ENCODE results near the gene TENT5C.

Gene TENT5C

GRCh38 chr1:117655220-117655577 lies 49.4 kb downstream of the TENT5C start:
- Histone ChIP-seq H2BK15ac (ENCODE audit: low read depth, poor library complexity, severe bottlenecking) (peak overlapping the region; percentile 3), H3K27me3 (ENCODE audit: control insufficient read depth in 1 of 2, insufficient read depth in 1 of 2, low read length in 2 of 2) (peaks cover 10 to 42% of the 10 kb centered on the region in 2 experiments), H3K9me3 (ENCODE audit: control insufficient read depth, low read length) (no peaks in the 10 kb centered on the region), H3K4ac (ENCODE audit: low read depth in 1 of 2, low read length in 2 of 2) (no peak overlapping the region), H2AK5ac (ENCODE audit: low read length, severe bottlenecking) (no peak overlapping the region), H2BK12ac (ENCODE audit: low read length in 2 of 2) (peak overlapping the region in 1 of 2 experiments; percentile 43), H3K79me1 (replicated peaks; ENCODE audit: low read length, poor library complexity, severe bottlenecking) (no peaks in the 10 kb centered on the region), H4K8ac (ENCODE audit: low read length) (no peak overlapping the region), H3K4me2 (ENCODE audit: low read length, poor library complexity, severe bottlenecking) (no peak overlapping the region), H2AFZ (ENCODE audit: low read depth, low read length) (no peak overlapping the region), H2BK5ac (ENCODE audit: low read depth, low read length, poor library complexity, severe bottlenecking) (no peak overlapping the region), H4K91ac (ENCODE audit: low read length) (no peak overlapping the region), H3K18ac (ENCODE audit: low read depth in 1 of 2, low read length in 2 of 2) (peak overlapping the region; percentile 33 to 74), H3K4me1 (ENCODE audit: control insufficient read depth, insufficient read depth, low read depth, low read length) (peaks cover 2% of the 10 kb centered on the region), H2BK120ac (ENCODE audit: low read depth, low read length) (no peak overlapping the region), H3K23ac (ENCODE audit: low read length in 2 of 2) (no peak overlapping the region), H3K27ac (ENCODE audit: low read length, poor library complexity, severe bottlenecking) (no peak overlapping the region), H3K36me3 (ENCODE audit: control insufficient read depth in 1 of 2, insufficient read depth in 2 of 2, low read depth in 1 of 2, low read length in 2 of 2) (no peaks in the 10 kb centered on the region), H3K4me3 (ENCODE audit: insufficient read depth in 1 of 2, low read depth in 1 of 2, low read length in 2 of 2) (no peak overlapping the region), H3K9ac (ENCODE audit: low read length) (no peak overlapping the region), H3K14ac (ENCODE audit: low read length in 2 of 2) (no peak overlapping the region)
- WGBS, result 83% methylated on average over 12 of the region's 12 CpGs
- no peak for DNase-seq

GRCh38 chr1:117656202-117656641 lies 50.4 kb downstream of the TENT5C start:
- H2AK5ac ChIP-seq (ENCODE audit: low read length, severe bottlenecking), result no peak overlapping the region
- no peak for DNase-seq
- H3K4me2 ChIP-seq (ENCODE audit: low read length, poor library complexity, severe bottlenecking), result no peak overlapping the region
- no peaks in the 10 kb centered on the region for H3K9me3 ChIP-seq (ENCODE audit: control insufficient read depth, low read length)
- H3K4me3 ChIP-seq (ENCODE audit: insufficient read depth in 1 of 2, low read depth in 1 of 2, low read length in 2 of 2), result no peak overlapping the region
- peak overlapping the region; percentile 30 for H2AFZ ChIP-seq (ENCODE audit: low read depth, low read length)
- no peak overlapping the region for H3K23ac ChIP-seq (ENCODE audit: low read length in 2 of 2)
- peak overlapping the region; percentile 52 for H4K91ac ChIP-seq (ENCODE audit: low read length)
- H2BK12ac ChIP-seq (ENCODE audit: low read length in 2 of 2), result peak overlapping the region in 1 of 2 experiments; percentile 64
- no peak overlapping the region for H3K4ac ChIP-seq (ENCODE audit: low read depth in 1 of 2, low read length in 2 of 2)
- peak overlapping the region; percentile 27 for H4K8ac ChIP-seq (ENCODE audit: low read length)
- H2BK15ac ChIP-seq (ENCODE audit: low read depth, poor library complexity, severe bottlenecking), result no peak overlapping the region
- no peak overlapping the region for H3K9ac ChIP-seq (ENCODE audit: low read length)
- peak overlapping the region; percentile 23 to 53 for H3K18ac ChIP-seq (ENCODE audit: low read depth in 1 of 2, low read length in 2 of 2)
- H2BK120ac ChIP-seq (ENCODE audit: low read depth, low read length), result peak overlapping the region; percentile 12
- no peaks in the 10 kb centered on the region for H3K79me1 ChIP-seq (replicated peaks; ENCODE audit: low read length, poor library complexity, severe bottlenecking)
- H2BK5ac ChIP-seq (ENCODE audit: low read depth, low read length, poor library complexity, severe bottlenecking), result no peak overlapping the region
- no peaks in the 10 kb centered on the region for H3K36me3 ChIP-seq (ENCODE audit: control insufficient read depth in 1 of 2, insufficient read depth in 2 of 2, low read depth in 1 of 2, low read length in 2 of 2)
- 91% methylated on average over 10 of the region's 10 CpGs for WGBS
- peaks cover 5 to 50% of the 10 kb centered on the region in 2 experiments for H3K27me3 ChIP-seq (ENCODE audit: control insufficient read depth in 1 of 2, insufficient read depth in 1 of 2, low read length in 2 of 2)
- H3K27ac ChIP-seq (ENCODE audit: low read length, poor library complexity, severe bottlenecking), result no peak overlapping the region
- H3K14ac ChIP-seq (ENCODE audit: low read length in 2 of 2), result no peak overlapping the region
- peaks cover 2% of the 10 kb centered on the region for H3K4me1 ChIP-seq (ENCODE audit: control insufficient read depth, insufficient read depth, low read depth, low read length)

GRCh38 chr1:117657031-117657430 lies 51.2 kb downstream of the TENT5C start:
- Histone ChIP-seq H3K4me2 (ENCODE audit: low read length, poor library complexity, severe bottlenecking) (no peak overlapping the region), H2BK12ac (ENCODE audit: low read length in 2 of 2) (peak overlapping the region; percentile 82 to 83), H3K14ac (ENCODE audit: low read length in 2 of 2) (no peak overlapping the region), H3K4me3 (ENCODE audit: insufficient read depth in 1 of 2, low read depth in 1 of 2, low read length in 2 of 2) (no peak overlapping the region), H3K79me1 (replicated peaks; ENCODE audit: low read length, poor library complexity, severe bottlenecking) (no peaks in the 10 kb centered on the region), H3K9me3 (ENCODE audit: control insufficient read depth, low read length) (no peaks in the 10 kb centered on the region), H3K27ac (ENCODE audit: low read length, poor library complexity, severe bottlenecking) (no peak overlapping the region), H4K8ac (ENCODE audit: low read length) (no peak overlapping the region), H3K27me3 (ENCODE audit: control insufficient read depth in 1 of 2, insufficient read depth in 1 of 2, low read length in 2 of 2) (peaks cover 5 to 53% of the 10 kb centered on the region in 2 experiments), H3K9ac (ENCODE audit: low read length) (no peak overlapping the region), H3K23ac (ENCODE audit: low read length in 2 of 2) (no peak overlapping the region), H2BK120ac (ENCODE audit: low read depth, low read length) (peak overlapping the region; percentile 11), H2AFZ (ENCODE audit: low read depth, low read length) (no peak overlapping the region), H2AK5ac (ENCODE audit: low read length, severe bottlenecking) (peak overlapping the region; percentile 51), H3K18ac (ENCODE audit: low read depth in 1 of 2, low read length in 2 of 2) (peak overlapping the region in 1 of 2 experiments; percentile 74), H3K36me3 (ENCODE audit: control insufficient read depth in 1 of 2, insufficient read depth in 2 of 2, low read depth in 1 of 2, low read length in 2 of 2) (no peaks in the 10 kb centered on the region), H3K4me1 (ENCODE audit: control insufficient read depth, insufficient read depth, low read depth, low read length) (peaks cover 2% of the 10 kb centered on the region), H4K91ac (ENCODE audit: low read length) (no peak overlapping the region), H3K4ac (ENCODE audit: low read depth in 1 of 2, low read length in 2 of 2) (peak overlapping the region in 1 of 2 experiments; percentile 60), H2BK15ac (ENCODE audit: low read depth, poor library complexity, severe bottlenecking) (no peak overlapping the region), H2BK5ac (ENCODE audit: low read depth, low read length, poor library complexity, severe bottlenecking) (no peak overlapping the region)
- peak; percentile 89 for DNase-seq
- WGBS, result 11% methylated on average over 3 of the region's 3 CpGs

- Histone ChIP-seq H2AK5ac (ENCODE audit: low read length, severe bottlenecking) (no peak overlapping the region), H3K9me3 (ENCODE audit: control insufficient read depth, low read length) (no peaks in the 10 kb centered on the region), H3K27me3 (ENCODE audit: control insufficient read depth in 1 of 2, insufficient read depth in 1 of 2, low read length in 2 of 2) (peaks cover 5 to 49% of the 10 kb centered on the region in 2 experiments), H3K79me1 (replicated peaks; ENCODE audit: low read length, poor library complexity, severe bottlenecking) (no peaks in the 10 kb centered on the region), H3K18ac (ENCODE audit: low read depth in 1 of 2, low read length in 2 of 2) (peak overlapping the region; percentile 46 to 78), H3K4me2 (ENCODE audit: low read length, poor library complexity, severe bottlenecking) (no peak overlapping the region), H2BK12ac (ENCODE audit: low read length in 2 of 2) (peak overlapping the region; percentile 51 to 57), H3K23ac (ENCODE audit: low read length in 2 of 2) (no peak overlapping the region), H2BK15ac (ENCODE audit: low read depth, poor library complexity, severe bottlenecking) (no peak overlapping the region), H3K4me1 (ENCODE audit: control insufficient read depth, insufficient read depth, low read depth, low read length) (peaks cover 2% of the 10 kb centered on the region), H3K36me3 (ENCODE audit: control insufficient read depth in 1 of 2, insufficient read depth in 2 of 2, low read depth in 1 of 2, low read length in 2 of 2) (no peaks in the 10 kb centered on the region), H2BK5ac (ENCODE audit: low read depth, low read length, poor library complexity, severe bottlenecking) (no peak overlapping the region), H3K4ac (ENCODE audit: low read depth in 1 of 2, low read length in 2 of 2) (no peak overlapping the region), H4K8ac (ENCODE audit: low read length) (peak overlapping the region; percentile 48), H2BK120ac (ENCODE audit: low read depth, low read length) (no peak overlapping the region), H3K4me3 (ENCODE audit: insufficient read depth in 1 of 2, low read depth in 1 of 2, low read length in 2 of 2) (no peak overlapping the region), H4K91ac (ENCODE audit: low read length) (peak overlapping the region; percentile 18), H3K14ac (ENCODE audit: low read length in 2 of 2) (no peak overlapping the region), H2AFZ (ENCODE audit: low read depth, low read length) (no peak overlapping the region), H3K9ac (ENCODE audit: low read length) (no peak overlapping the region), H3K27ac (ENCODE audit: low read length, poor library complexity, severe bottlenecking) (no peak overlapping the region)
- no peak for DNase-seq
- 97% methylated on average over 5 of the region's 5 CpGs for WGBS
Observed at GRCh38 chr1:117657949-117658660, 52.3 kb downstream of the TENT5C start.

Measured in mesenchymal stem cell (in vitro differentiated cells and primary cell).